DMS 273 (cell line): ENCODE measurements around the gene HIC1.
"Not testable (repeated sequence)": the region's sequence is repeated elsewhere in the genome, so short reads cannot be mapped to it uniquely, and the experiment has no call there.

Source experiments
- DNase-seq: peaks from one replicate; lab custom pipeline; 2025; ENCODE audit not compliant: unreplicated experiment; lab: John Stamatoyannopoulos, UW

HIC1 gene, protein sequence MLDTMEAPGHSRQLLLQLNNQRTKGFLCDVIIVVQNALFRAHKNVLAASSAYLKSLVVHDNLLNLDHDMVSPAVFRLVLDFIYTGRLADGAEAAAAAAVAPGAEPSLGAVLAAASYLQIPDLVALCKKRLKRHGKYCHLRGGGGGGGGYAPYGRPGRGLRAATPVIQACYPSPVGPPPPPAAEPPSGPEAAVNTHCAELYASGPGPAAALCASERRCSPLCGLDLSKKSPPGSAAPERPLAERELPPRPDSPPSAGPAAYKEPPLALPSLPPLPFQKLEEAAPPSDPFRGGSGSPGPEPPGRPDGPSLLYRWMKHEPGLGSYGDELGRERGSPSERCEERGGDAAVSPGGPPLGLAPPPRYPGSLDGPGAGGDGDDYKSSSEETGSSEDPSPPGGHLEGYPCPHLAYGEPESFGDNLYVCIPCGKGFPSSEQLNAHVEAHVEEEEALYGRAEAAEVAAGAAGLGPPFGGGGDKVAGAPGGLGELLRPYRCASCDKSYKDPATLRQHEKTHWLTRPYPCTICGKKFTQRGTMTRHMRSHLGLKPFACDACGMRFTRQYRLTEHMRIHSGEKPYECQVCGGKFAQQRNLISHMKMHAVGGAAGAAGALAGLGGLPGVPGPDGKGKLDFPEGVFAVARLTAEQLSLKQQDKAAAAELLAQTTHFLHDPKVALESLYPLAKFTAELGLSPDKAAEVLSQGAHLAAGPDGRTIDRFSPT

DNA sequence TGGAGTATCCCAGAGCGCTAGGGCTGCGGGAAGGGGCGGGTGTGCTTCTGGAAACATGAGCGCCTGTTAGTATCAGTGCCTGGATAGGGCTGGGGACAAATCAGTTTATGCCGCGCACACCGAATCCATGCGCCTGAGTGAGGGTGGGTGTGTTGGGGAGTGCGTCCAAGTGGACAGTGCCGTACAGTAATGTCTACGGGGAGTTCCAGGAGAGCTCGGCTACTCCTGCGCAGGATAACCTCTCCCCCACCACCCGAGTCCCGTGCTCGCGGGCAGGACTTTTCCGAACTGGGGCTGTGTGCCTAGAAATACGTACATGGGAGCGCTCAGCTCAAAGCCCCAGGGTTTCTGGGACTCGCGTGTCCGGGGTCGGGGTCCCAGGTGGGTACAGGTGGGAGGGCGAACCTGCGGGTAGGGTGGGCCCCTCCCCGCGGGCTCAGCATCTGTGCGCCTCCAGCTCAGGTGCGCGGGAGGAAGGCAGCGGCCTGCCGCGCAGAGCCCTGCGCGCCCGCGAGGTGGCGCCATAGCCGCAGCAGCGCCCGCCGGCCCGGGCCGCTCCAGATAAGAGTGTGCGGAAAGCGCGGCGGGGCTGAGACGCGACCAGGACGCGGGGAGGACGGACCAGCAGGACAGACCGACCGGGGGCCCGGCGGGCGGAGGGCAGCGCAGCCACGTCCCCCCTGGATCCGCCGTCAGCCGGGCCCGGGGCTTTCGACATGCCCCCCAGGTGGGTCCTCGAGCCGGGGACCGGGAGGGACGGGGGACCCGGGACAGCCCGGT, at the start of gene HIC1:
Gene HIC1 (plus strand): TSS at position 592 of the 780 bp plus-strand sequence. CDS start 1,588 bp downstream, outside the sequence.
- peak; percentile 86 for DNase-seq

DNA sequence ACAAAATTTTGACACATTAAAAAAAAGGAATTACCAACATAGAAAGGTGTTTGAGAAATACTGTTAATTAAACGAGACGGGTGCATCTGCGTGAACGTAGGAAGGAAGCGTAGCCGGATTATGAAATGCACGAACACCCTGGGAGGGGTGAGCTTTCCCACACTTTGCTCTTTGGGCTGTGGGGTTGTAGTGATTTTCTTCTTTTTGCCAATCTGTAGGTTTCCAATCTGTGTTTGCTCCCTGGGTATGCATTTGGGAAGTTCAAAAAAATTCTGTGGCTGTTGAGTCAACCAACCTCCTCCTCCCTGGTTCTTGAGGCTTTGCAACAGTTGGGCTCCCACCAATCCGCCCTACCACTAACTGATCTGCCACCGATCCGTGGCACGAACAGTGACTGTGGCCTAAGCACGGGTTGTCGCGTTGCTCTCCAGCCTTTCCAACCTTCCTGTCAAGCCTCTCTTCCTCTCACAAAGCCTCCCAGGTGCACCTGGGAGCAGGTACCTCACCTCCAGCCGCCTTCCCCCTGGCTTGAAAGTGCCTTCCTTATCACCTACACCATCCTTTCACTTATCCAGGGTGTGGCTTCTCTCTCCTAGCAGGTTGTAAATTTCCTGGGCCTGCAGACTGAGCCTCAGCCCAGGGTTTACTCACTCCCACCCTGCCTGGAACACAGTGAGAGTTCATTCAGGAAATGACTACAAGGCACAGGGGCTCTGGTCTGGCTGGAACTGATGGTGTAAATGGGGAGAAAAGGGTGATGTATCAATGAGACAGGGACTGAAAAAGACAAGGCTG, 46.4 kb upstream of the HIC1 start:
- DNase-seq, result no peak

DNA sequence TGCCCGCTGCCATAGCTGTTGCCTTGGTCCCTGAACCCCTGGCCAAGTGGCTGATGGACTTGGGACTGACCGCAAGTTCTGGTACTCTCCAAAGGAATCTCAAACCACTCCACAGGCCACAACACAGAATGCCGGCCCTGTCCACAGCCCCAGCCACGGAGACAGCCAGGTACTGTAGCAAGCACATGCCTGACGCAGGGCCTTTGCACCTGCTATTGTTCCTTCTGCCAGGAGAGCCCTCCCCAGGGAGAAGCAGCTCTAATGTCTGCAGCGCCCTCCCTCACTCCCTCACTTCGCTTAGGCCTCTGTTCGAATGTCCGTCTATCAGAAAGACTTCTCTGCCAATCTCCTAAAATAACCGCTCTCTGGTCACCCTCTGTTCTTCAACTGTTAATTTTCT, 45.2 kb upstream of the HIC1 start:
- DNase-seq, result no peak

DNA sequence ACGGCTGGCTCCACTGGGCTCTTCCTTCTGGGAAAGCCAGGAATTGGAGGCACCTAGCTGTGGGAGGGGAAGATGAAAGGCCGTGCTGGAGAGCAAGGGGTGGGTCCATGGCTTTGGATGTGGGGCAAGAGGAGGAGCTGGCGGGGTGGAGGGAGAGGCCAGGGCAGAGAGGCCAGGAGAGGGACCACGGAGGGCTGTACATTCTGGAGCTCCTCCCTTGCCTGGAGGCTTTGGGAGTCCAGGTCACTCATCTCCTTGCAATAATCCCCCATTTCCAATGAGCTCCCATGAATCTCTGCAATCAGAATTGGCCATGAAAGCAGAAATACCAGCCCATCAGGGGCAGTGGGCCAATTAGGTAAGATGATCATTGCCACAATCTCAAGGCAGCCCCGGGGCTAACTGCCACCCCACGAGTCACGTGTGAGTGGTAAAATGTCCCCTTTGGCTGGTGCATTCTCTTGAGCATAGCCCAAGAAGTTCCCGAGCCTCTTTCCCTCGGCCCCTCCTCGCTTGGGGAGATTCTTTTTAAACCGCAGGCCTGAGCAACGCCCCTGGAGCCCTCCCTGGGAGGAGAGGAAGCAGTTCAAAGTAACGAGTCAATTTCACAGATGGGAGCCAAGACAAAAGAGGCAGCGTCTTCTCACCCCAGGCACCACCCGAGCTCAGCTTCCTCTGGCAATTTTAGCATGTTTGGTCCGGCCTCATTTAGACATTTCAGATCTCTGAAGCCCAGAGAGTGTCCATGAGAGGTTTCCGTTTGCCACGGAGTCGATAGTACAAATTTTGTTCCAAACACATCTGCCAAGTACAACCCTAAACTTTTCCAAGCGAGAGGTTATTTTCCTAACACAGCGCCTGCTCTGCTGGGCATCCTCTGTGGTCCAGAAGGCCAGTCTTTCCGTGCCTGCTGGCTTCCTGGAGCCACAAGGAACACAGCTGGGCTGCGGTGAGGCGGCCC, 43.2 kb upstream of the HIC1 start:
- DNase-seq, result no peak

DNA sequence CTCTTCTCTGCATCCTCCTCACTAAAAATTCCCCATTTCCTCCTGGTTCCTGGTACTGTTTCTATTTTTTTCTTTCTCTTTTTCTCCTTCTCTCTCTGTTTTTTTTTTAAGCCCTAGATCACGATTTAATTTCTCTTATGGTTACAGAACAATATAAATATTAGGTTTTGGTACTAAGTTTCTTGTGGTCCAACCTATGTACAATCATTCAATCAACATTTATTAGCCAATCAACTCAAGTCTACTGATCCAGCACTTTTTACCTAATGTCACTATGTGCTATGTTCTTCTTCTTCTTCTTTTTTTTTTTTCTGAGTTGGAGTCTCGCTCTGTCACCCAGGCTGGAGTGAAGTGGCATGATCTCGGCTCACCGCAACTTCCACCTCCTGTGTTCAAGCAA, 42.4 kb upstream of the HIC1 start:
- no peak for DNase-seq

DNA sequence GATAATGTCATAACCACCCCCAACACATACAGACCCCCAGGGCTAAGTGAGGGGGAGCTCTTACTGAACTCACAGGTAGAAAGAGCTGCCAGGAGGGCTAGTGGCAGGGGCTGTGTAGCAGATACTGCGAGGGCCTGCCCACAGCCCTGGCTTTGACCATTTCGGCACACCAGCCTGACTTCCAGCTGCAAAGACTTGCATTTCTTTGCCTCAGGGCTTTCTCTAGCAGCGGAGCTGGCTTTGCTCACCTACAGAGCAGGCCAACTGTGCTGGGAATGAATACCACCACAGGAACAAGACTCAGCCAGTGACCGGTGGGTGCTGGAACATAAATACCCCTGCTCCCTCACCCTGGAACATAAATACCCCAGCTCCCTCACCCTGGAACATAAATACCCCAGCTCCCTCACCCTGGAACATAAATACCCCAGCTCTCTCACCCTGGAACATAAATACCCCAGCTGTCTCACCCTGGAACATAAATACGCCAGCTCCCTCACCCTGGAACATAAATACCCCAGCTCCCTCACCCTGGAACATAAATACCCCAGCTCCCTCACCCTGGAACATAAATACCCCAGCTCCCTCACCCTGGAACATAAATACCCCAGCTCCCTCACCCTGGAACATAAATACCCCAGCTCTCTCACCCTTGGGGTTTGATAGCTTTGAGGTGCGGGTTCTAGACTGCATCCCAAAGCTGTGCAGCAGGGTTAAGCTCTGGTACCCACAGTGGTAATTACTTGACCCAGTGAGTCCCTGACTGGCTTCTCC, 41.5 kb upstream of the HIC1 start:
- not testable (repeated sequence) for DNase-seq

DNA sequence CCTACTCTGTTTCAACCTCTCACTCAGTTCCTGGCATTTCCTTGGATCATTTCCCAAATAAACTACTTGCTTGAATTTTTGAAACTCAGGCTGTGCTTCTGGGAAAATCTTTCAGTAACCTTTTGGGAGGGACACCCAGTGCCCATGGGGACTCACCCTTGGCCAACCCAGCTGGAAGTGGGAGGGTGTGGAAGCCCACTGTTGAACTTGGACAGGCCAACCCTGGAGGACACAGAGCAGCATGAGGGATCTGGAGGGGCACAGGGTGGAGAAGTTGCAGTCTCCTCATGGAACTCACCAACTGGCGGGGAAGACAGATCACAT, 40.9 kb upstream of the HIC1 start:
- no peak for DNase-seq

DNA sequence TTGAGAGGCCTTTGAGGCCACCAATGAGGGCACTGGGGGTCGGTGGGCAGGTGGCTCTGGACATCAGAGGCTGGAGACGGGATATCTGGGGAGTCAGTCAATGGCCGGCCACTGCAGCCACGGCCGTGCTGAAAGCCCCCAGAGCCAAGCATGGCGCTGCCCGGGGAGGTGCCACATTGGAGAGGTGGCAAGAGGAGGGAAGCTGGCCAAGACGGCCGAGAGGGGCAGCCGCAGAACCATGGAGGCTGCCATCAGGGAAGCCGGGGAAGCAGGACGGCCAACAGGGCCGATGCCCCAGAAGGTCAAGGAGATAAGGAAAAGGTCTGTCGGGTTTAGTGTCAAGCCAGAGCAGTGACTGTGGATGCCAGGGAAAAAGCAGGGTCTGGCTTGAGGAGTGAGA, 39.6 kb upstream of the HIC1 start:
- no peak for DNase-seq

DNA sequence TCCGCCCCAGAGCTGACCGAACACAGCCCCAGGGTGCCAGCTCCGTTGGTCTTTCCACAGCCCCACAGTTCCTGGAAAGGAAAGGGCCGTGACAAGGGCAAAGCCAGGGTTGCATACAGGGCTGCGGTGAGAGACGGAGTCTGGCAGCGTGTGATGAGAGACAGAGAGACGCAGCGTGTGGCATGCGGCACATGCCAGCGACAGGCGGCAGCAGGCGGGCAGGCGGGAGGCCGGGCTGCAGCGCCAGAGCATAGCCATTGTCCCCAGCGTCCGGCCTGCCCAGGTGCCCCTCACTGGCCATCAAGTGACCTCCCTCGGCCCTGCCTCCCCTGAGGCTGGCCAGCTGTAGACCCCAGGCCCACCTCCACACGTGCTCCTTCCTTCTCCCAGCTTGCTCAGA, 38.4 kb upstream of the HIC1 start:
- no peak for DNase-seq

DNA sequence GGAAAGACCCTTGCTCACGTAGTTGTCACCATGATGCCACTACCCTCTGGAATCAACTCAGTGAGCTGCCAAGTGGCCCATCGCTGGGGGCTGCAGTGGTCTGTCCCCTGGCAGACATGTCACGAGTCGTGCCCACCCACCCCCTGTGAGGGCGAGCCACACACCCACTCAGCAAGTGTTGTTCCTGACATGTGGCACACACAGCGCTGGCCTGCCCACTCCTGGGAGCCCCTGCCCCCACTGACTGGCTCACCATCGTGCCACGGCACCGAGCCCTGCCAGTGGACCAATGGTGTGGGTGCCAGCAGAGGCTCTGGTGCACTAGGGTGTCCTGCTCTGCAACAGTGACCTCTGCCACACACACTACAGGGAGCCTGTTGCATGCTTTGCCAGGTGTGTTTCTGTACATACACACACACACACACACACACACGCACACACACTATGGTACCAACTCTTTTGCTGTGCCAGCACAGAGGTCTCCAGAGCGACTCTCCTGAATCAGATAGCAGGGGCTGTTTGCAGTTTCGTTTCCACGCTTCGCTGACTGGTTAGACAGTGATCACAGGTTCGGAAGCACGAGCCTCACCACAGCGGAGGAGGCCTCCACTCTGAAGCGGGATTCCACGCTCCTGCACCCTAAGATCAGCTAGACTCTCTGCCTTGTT, 37.5 kb upstream of the HIC1 start:
- no peak for DNase-seq

DNA sequence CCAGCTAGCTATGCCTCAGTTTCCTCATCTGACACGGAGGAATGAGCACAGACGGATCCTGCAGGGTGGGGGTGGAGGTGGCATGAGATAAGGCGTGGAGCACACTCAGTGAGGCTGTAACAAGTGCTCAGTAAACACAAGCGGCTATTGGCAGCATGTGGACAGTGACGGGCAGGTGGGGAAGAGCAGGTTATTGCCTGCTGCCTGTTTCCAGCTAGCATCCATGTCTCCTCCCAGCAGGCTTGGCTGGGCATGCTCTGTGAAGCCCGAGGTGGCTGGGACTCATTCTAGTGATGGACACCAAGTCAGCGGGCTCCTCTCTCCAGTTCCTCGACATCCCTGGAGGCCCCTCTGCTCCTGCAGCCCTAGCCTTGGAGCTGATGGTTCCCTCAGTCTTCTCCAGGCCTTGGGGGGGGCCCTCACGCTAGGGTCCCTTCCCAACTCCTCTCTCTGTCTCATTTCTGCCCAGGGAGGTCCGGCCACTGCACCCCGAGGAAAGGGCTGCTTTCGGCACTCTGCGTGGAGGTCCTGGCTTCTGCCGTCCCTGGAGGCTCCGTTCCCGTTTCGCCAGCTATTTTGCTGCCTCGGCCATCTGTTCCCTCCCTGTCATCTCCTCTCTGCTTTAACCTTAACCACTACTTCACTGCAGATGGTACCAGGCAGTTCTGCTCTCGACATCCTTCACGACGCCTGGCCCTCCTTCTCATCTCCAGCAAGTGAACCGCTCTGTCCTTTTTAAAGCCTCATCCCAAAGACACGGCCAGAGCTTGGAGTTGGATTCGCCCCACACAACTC, 36.0 kb upstream of the HIC1 start:
- DNase-seq, result peak; percentile 74

DNA sequence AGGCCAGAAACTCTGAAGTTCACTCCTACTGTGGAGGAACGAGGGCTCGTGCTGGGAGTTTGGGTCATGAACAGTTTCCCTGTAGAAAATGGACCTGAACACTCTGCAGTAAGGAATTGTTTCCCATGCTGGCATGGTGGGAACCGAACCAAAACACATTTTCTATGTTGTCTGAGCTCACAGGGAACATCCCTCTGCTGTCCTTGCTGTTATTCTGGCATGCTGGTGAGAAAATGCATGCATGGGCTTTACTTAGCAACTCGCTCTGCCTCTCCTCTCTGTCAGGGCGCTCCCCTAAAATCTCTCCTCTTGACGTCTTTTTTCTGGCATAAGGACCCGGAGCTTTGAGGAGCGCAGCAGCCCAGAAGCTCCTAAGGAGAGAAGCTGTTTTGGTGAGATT, 35.2 kb upstream of the HIC1 start:
- DNase-seq, result no peak

DNA sequence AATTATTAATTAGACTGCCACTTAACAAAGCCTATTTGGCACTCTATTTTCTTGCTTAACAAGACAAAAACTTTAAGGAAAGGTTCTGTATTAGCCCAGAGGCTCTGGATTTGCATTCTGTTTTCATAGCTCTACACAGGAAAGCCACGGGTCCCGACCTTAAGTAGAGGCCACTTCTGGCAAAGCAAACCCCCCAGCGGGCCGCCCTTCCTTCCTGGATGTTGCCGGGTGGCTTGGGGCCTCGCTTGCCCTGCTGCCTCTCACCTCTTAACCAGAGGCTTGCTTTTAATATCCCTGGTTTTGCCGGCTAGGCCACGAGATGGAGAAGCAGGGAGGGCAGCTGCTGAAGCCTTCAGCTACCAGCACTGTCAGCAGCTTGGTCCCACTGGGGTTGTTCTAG, 34.2 kb upstream of the HIC1 start:
- DNase-seq, result no peak

DNA sequence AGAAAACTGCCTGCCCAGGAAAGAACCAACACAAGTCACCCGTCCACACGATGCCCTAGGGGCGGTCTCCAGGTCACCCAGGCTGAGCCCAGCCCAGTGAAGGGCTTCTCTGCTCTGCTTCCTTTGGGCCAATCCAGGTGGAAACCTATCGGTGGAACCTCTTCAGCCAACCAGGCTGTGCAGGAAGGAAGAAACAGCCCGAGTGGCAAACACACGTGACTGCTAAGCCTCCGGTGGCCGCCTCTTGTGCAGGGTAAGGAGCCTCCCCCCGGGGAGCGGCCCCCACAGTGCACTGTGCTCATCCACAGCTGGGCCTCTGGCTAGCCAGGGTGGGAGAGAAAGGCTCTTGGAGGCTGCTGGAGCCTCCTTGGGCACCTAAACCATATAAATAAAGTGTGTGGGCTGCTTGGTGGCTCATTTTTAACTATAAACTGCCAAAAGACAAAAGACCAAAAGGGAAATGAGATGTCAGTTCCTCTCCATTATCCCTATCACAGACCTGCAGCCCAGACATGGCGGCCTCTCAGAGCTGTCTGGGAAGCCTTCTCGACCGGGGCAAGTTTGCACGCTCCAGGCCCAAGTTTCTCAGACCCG, 32.2 kb upstream of the HIC1 start:
- DNase-seq, result no peak

DNA sequence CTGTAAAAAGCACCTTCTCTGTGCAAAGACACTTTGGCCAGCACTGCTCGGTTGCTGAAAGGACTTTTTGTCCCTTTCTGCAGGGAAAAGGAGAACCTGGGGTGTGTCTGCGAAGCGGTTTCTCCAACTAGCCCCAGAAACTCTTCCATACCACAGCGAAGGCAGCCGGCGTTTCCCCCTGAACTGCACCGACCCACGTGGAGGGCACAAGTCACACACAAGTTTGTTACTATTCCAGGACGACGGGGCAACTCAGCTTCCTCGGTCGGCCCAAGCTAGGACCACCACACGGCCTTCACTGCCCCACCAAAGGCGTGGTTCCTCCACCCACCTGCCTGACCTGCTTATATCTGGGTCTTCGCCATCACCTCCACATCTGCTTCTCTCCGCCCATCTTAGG, 31.6 kb upstream of the HIC1 start:
- no peak for DNase-seq

DNA sequence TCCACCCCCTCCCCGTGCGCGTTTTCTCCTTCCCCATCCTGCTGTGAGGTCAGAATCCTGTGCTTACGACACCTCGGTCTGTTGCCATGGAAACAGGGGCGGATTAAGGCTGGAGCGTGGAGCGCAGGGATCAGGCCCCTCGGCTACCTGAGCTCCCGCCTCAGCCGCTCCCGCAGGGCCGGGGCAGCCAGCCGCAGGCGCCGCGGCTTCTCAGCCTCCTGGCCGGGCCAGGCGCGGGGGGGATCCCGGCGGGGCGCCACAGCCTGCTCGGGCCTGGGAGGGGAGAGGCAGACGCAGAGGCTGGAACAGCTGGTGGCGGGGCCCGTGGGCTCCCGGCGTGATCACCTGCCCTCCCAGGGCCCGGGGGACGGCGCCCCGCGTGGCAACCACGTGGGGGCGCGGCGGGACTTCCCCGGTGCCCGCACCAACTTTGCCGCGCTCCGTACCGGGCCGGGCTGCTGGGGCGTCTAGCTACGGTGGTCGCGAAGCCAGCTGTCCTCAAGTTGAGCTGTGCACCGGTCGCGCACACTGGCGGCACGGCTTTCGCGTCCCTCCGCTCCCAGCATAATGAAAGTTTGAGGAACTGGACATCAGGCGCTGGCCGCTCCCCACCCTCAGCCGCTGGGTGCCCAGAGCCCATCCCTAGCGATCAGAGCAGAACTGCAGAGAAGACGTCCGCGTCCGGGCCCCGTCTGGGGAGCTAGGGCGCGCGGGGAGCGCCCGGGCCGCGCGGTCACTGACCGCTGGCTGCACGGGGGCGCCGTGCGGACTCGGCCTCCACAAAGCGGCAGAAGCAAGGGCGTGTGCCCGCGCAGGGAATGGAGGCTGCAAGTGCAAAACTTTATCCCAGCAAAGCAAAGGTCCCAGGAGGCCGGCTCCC, 31.0 kb upstream of the HIC1 start:
- DNase-seq, result peak; percentile 82
